Measurements from ENCODE around the gene TGFBR3. TPM values are rescaled to one million over a fixed set of nuclear protein-coding genes. Genes with fewer than 3 reads are reported as not detected.

Gene TGFBR3
- total RNA-seq, 1 donor from 2014 or later, result 4.9 TPM

- H3K36me3 Mint-ChIP-seq (ENCODE audit: insufficient read depth), result no peaks in the 10 kb centered on the region
- no peaks in the 10 kb centered on the region for H3K27me3 Mint-ChIP-seq
- peaks cover 21% of the 10 kb centered on the region for H3K4me1 Mint-ChIP-seq (ENCODE audit: low read depth)
- H3K9me3 Mint-ChIP-seq (ENCODE audit: low read depth), result no peaks in the 10 kb centered on the region
- no peak overlapping the region for H3K4me3 Mint-ChIP-seq (ENCODE audit: low read depth)
- no peak for DNase-seq (ENCODE audit: low spot score, unreplicated experiment)
- TF ChIP-seq CTCF (IDR thresholded peaks at IDR 0.05; ENCODE audit: unreplicated experiment), result no peak
- no peak overlapping the region for H3K27ac Mint-ChIP-seq
Observed at GRCh38 chr1:91821126-91821868, 64.7 kb downstream of the TGFBR3 start.

- no peak overlapping the region for H3K27ac Mint-ChIP-seq
- no peaks in the 10 kb centered on the region for H3K27me3 Mint-ChIP-seq
- DNase-seq (ENCODE audit: low spot score, unreplicated experiment), result no peak
- H3K36me3 Mint-ChIP-seq (ENCODE audit: insufficient read depth), result no peaks in the 10 kb centered on the region
- peaks cover 21% of the 10 kb centered on the region for H3K4me1 Mint-ChIP-seq (ENCODE audit: low read depth)
- H3K4me3 Mint-ChIP-seq (ENCODE audit: low read depth), result no peak overlapping the region
- no peaks in the 10 kb centered on the region for H3K9me3 Mint-ChIP-seq (ENCODE audit: low read depth)
- no peak for TF ChIP-seq CTCF (IDR thresholded peaks at IDR 0.05; ENCODE audit: unreplicated experiment)
Observed at GRCh38 chr1:91819038-91819788, 66.7 kb downstream of the TGFBR3 start.

GRCh38 chr1:91818713-91818975 is 67.3 kb downstream of the TGFBR3 start:
- H3K4me1 Mint-ChIP-seq (ENCODE audit: low read depth), result peaks cover 21% of the 10 kb centered on the region
- TF ChIP-seq CTCF (IDR thresholded peaks at IDR 0.05; ENCODE audit: unreplicated experiment), result no peak
- no peaks in the 10 kb centered on the region for H3K27me3 Mint-ChIP-seq
- no peak overlapping the region for H3K4me3 Mint-ChIP-seq (ENCODE audit: low read depth)
- H3K27ac Mint-ChIP-seq, result peak overlapping the region; percentile 59
- no peaks in the 10 kb centered on the region for H3K9me3 Mint-ChIP-seq (ENCODE audit: low read depth)
- DNase-seq (ENCODE audit: low spot score, unreplicated experiment), result no peak
- no peaks in the 10 kb centered on the region for H3K36me3 Mint-ChIP-seq (ENCODE audit: insufficient read depth)

GRCh38 chr1:91817211-91817905 is 68.6 kb downstream of the TGFBR3 start:
- no peak for TF ChIP-seq CTCF (IDR thresholded peaks at IDR 0.05; ENCODE audit: unreplicated experiment)
- DNase-seq (ENCODE audit: low spot score, unreplicated experiment), result no peak
- Mint-ChIP-seq H3K27me3 (no peaks in the 10 kb centered on the region), H3K4me1 (ENCODE audit: low read depth) (peaks cover 21% of the 10 kb centered on the region), H3K4me3 (ENCODE audit: low read depth) (no peak overlapping the region), H3K27ac (no peak overlapping the region), H3K9me3 (ENCODE audit: low read depth) (no peaks in the 10 kb centered on the region), H3K36me3 (ENCODE audit: insufficient read depth) (no peaks in the 10 kb centered on the region)

GRCh38 chr1:91816031-91816430 is 69.9 kb downstream of the TGFBR3 start:
- H3K4me3 Mint-ChIP-seq (ENCODE audit: low read depth), result no peak overlapping the region
- H3K4me1 Mint-ChIP-seq (ENCODE audit: low read depth), result peaks cover 21% of the 10 kb centered on the region
- DNase-seq (ENCODE audit: low spot score, unreplicated experiment), result no peak
- no peak overlapping the region for H3K27ac Mint-ChIP-seq
- no peaks in the 10 kb centered on the region for H3K9me3 Mint-ChIP-seq (ENCODE audit: low read depth)
- H3K36me3 Mint-ChIP-seq (ENCODE audit: insufficient read depth), result no peaks in the 10 kb centered on the region
- H3K27me3 Mint-ChIP-seq, result no peaks in the 10 kb centered on the region
- TF ChIP-seq CTCF (IDR thresholded peaks at IDR 0.05; ENCODE audit: unreplicated experiment), result no peak

All from progenitor cell of endocrine pancreas (in vitro differentiated cells).